Panc1 (cell line): ENCODE data around the gene DHX32. TPM values are rescaled to one million over a fixed set of nuclear protein-coding genes. Genes with fewer than 3 reads are reported as not detected.
"Not testable (repeated sequence)": the region's sequence is repeated elsewhere in the genome, so short reads cannot be mapped to it uniquely, and the experiment has no call there.

ENCODE experiments used
- ATAC-seq: fragments of 200-7000 bp; cut with Tn5 transposase; 2 replicates; pipeline ENCODE4 v1.9.1; 2020; ENCODE audit warnings: mild to moderate bottlenecking, moderate library complexity
- BruUV-seq: library from RNA; stranded (reverse); fragments of 400-500 nt; replicated peaks from 2 replicates; lab custom pipeline; 2021; lab: Mats Ljungman, UMichigan
- CTCF ChIA-PET: fragments of 300-600 bp; sonication (Branson Sonifier 250); formaldehyde crosslinking; loops from one replicate; lab custom pipeline; 2022; ENCODE audit warnings: antibody characterized with exemption; lab: Charles Lee
- POLR2A ChIA-PET: fragments of 300-600 bp; sonication (Branson Sonifier 250); formaldehyde crosslinking; loops from one replicate; lab custom pipeline; 2022; ENCODE audit warnings: antibody characterized with exemption; lab: Charles Lee
- DNase-seq: peaks from one replicate; pipeline ENCODE4 v3.0.0-alpha.2; 2010; ENCODE audit warnings: low read depth, low spot score
- H3K27ac ChIP-seq: 2 replicates; pipeline ENCODE4 v1.5.1; 2011; ENCODE audit warnings: mild to moderate bottlenecking, low read length, inconsistent platforms
- H3K27me3 ChIP-seq: fragments of 200-500 bp; sonication (Bioruptor generic); 2 replicates; pipeline ENCODE4 v1.6.0; 2014; ENCODE audit warnings: low read length, inconsistent platforms; ENCODE audit not compliant: control insufficient read depth, insufficient read depth
- H3K36me3 ChIP-seq: fragments of 200-500 bp; sonication (Bioruptor generic); 2 replicates; pipeline ENCODE4 v1.5.1; 2014; ENCODE audit warnings: inconsistent platforms, mild to moderate bottlenecking, low read length, moderate library complexity; ENCODE audit not compliant: control insufficient read depth, insufficient read depth
- H3K4me1 ChIP-seq: 2 replicates; pipeline ENCODE4 v1.5.1; 2011; ENCODE audit warnings: inconsistent platforms, mild to moderate bottlenecking, low read length, moderate library complexity; ENCODE audit not compliant: control insufficient read depth, insufficient read depth
- H3K4me3 ChIP-seq, 2 experiments: 2 replicates each; pipeline ENCODE4 v1.5.1; 2011 to 2012; ENCODE audit warnings: low read depth in 2 of 2, low read length in 2 of 2, mild to moderate bottlenecking in 2 of 2, inconsistent platforms in 1 of 2, moderate library complexity in 1 of 2
- H3K9me3 ChIP-seq: fragments of 200-500 bp; sonication (Bioruptor generic); 2 replicates; pipeline ENCODE4 v1.5.1; 2014; ENCODE audit warnings: low read depth, mild to moderate bottlenecking, inconsistent platforms, low read length, moderate library complexity; ENCODE audit not compliant: control insufficient read depth, insufficient read depth
- CTCF ChIP-seq: fragments of 450-650 bp; IDR thresholded peaks from 2 replicates; pipeline ENCODE4 v1.5.1; 2017; ENCODE audit warnings: mild to moderate bottlenecking
- POLR2AphosphoS5 ChIP-seq: IDR thresholded peaks from 2 replicates; pipeline ENCODE4 v1.6.1; 2012; ENCODE audit warnings: mild to moderate bottlenecking, low read depth, low read length, moderate library complexity
- REST ChIP-seq, 2 experiments: IDR thresholded peaks; 2 replicates each; pipeline ENCODE4 v1.6.1; 2011 to 2012; ENCODE audit warnings: low read depth in 2 of 2, control low read depth in 1 of 2, low read length in 1 of 2, mild to moderate bottlenecking in 1 of 2, moderate library complexity in 1 of 2; ENCODE audit not compliant: insufficient read depth in 1 of 2
- SIN3A ChIP-seq: IDR thresholded peaks from 2 replicates; pipeline ENCODE4 v1.6.1; 2012; ENCODE audit warnings: low read depth, mild to moderate bottlenecking, low read length, moderate library complexity, borderline replicate concordance; ENCODE audit not compliant: insufficient read depth
- TCF7L2 ChIP-seq: IDR thresholded peaks from 2 replicates; pipeline ENCODE4 v1.6.1; 2011; ENCODE audit warnings: mild to moderate bottlenecking, low read depth, low read length, inconsistent platforms
- in situ Hi-C: cut with HindIII; loops from 2 replicates; pipeline ENCODE4 v1.10.0; 2016; ENCODE audit warnings: low sequenced_read_pairs, low pct_unique_long_range_greater_than_20kb
- intact Hi-C: fragments of 100-400 bp; cut with micrococcal nuclease; formaldehyde crosslinking; loops from one replicate; pipeline ENCODE4 v1.10.0; 2022; ENCODE audit not compliant: unreplicated experiment
- total RNA-seq: library from RNA; stranded (reverse); gene quantifications from one replicate; pipeline ENCODE4 v1.2.1, GENCODE V29; 2021; ENCODE audit not compliant: unreplicated experiment

DHX32 gene
- total RNA-seq, 1 experiment from 2014 or later = 117 TPM

DNA sequence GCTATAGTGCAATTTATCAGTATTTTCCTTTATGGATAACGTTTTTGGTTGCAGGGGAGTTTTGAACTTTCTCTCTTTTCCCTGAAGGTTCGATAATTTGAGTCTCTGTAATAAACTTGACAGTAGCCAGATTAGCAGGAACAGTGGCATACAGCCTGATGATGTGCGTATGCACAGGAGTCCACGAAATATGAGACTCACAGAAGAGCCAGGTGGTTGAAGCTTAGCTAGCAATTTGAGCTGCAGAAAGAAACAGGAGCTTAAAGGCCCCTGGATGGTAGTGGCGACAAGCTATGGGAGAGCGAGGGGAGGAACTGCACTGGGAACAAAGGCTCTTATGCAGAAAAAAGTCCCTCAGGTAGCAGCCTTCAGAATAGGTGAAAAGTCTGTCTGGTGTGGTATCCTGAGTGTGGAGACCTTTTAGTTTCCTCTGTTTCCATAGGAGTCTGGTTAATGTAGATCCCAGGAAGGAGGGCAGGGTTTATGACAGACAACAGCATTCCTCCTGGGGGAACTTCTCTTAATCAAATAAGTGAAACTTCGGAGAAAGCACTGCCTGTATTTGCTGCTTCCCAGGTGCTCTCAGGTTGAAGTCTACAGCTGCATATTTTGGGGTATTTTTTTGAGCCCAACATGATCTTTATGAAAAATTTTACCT, 48.0 kb upstream of the DHX32 start:
- no peaks in the 10 kb centered on the region for H3K9me3 ChIP-seq
- ChIA-PET CTCF (interaction anchor here (0.7 kb wide), 1 partner anchor 869 kb away, joined by 3 read pairs; no protein-coding TSS in a partner anchor), POLR2A (no interaction called here)
- in situ Hi-C loops (no loop called here), intact Hi-C loops (no loop called here)
- no TSS peak for BruUV-seq
- H3K27me3 ChIP-seq = no peaks in the 10 kb centered on the region
- no peak overlapping the region for H3K4me3 ChIP-seq
- H3K4me1 ChIP-seq = peaks cover 7% of the 10 kb centered on the region; the same call in 1 of the 2 replicates
- DNase-seq (no peak), ATAC-seq (no peak)
- no peaks in the 10 kb centered on the region for H3K36me3 ChIP-seq
- peak overlapping the region; percentile 35 for H3K27ac ChIP-seq
- TF ChIP-seq TCF7L2 (no peak), SIN3A (no peak), CTCF (no peak), REST (IDR thresholded peaks at IDR 0.05; ENCODE audit: insufficient read depth in 1 of 2, low read depth in 2 of 2, low read length in 1 of 2) (no peak), POLR2AphosphoS5 (no peak)

DNA sequence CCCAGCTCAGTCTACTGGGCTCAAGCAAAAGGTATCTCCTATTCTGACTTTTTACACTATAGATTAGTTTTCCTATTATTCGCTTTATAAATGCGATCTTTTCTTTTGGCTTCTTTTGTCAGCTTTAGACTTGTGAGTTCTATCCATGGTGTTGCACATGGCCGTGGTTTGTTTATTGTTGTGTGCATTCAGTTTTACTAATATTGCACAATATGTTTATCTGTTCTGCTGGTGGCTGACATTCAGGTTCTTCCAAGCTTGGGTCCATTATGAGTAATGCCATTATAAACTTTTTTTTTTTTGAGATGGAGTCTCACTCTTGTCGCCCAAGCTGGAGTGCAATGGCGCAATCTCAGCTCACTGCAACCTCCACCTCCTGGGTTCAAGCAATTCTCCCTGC, 46.2 kb upstream of the DHX32 start:
- H3K9me3 ChIP-seq, POLR2A ChIA-PET, H3K4me1 ChIP-seq, H3K27me3 ChIP-seq, intact Hi-C loops, H3K36me3 ChIP-seq, ATAC-seq, H3K27ac ChIP-seq, CTCF ChIA-PET, BruUV-seq, in situ Hi-C loops, DNase-seq, H3K4me3 ChIP-seq: not testable (repeated sequence)

GRCh38 chr10:125926247-125926646, 45.2 kb upstream of the DHX32 start:
- BruUV-seq = no TSS peak
- ATAC-seq = no peak
- H3K36me3 ChIP-seq = no peaks in the 10 kb centered on the region
- peaks cover 7% of the 10 kb centered on the region; the same call in 1 of the 2 replicates for H3K4me1 ChIP-seq
- no peak for TF ChIP-seq SIN3A
- TF ChIP-seq POLR2AphosphoS5 = no peak
- TF ChIP-seq CTCF = no peak
- TF ChIP-seq REST (IDR thresholded peaks at IDR 0.05; ENCODE audit: insufficient read depth in 1 of 2, low read depth in 2 of 2, low read length in 1 of 2) = no peak
- no peak for TF ChIP-seq TCF7L2
- no peak for DNase-seq
- in situ Hi-C loops = no loop called here
- intact Hi-C loops = no loop called here
- ChIA-PET POLR2A (no interaction called here), CTCF (no interaction called here)
- no peaks in the 10 kb centered on the region for H3K27me3 ChIP-seq
- no peak overlapping the region for H3K27ac ChIP-seq
- no peaks in the 10 kb centered on the region for H3K9me3 ChIP-seq
- no peak overlapping the region for H3K4me3 ChIP-seq
